DND-41 (cell line): ENCODE data around the gene MATN3.

Source experiments
- ATAC-seq: fragments of 200-7000 bp; cut with Tn5 transposase; 3 replicates; pipeline ENCODE4 v1.9.1; 2021; ENCODE audit warnings: low read depth; ENCODE audit not compliant: insufficient read depth
- DNase-seq: peaks from one replicate; pipeline ENCODE4 v3.0.0-alpha.2; 2020
- H2AFZ ChIP-seq: 2 replicates; pipeline ENCODE4 v1.6.0; 2012; ENCODE audit warnings: low read depth, low read length
- H3K27ac ChIP-seq: 2 replicates; pipeline ENCODE4 v1.5.1; 2012; ENCODE audit warnings: low read length, inconsistent platforms
- H3K27me3 ChIP-seq: fragments of 200-600 bp; sonication (generic); 2 replicates; pipeline ENCODE4 v1.6.0; 2012; ENCODE audit warnings: low read length, mild to moderate bottlenecking, inconsistent platforms; ENCODE audit not compliant: insufficient read depth, poor library complexity
- H3K36me3 ChIP-seq: 2 replicates; pipeline ENCODE4 v1.5.1; 2012; ENCODE audit warnings: low read length, inconsistent platforms; ENCODE audit not compliant: insufficient read depth
- H3K4me1 ChIP-seq: 2 replicates; pipeline ENCODE4 v1.5.1; 2012; ENCODE audit warnings: mild to moderate bottlenecking, low read length; ENCODE audit not compliant: insufficient read depth
- H3K4me2 ChIP-seq: 2 replicates; pipeline ENCODE4 v1.6.0; 2012; ENCODE audit warnings: mild to moderate bottlenecking, moderate library complexity, low read length, inconsistent platforms; ENCODE audit not compliant: insufficient read depth
- H3K4me3 ChIP-seq, 2 experiments: fragments of 200-600 bp in 1 of 2; shearing (Covaris generic) in 1 of 2; 2 replicates each; pipeline ENCODE4 v1.5.1; 2012 to 2016; ENCODE audit warnings: inconsistent platforms in 2 of 2, low read length in 2 of 2, mild to moderate bottlenecking in 2 of 2, low read depth in 1 of 2, moderate library complexity in 1 of 2
- H3K79me2 ChIP-seq: 2 replicates; pipeline ENCODE4 v1.6.0; 2012; ENCODE audit warnings: low read length, inconsistent platforms; ENCODE audit not compliant: insufficient read depth
- H3K9ac ChIP-seq: 2 replicates; pipeline ENCODE4 v1.6.0; 2012; ENCODE audit warnings: low read depth, mild to moderate bottlenecking, inconsistent platforms, low read length, moderate library complexity
- H3K9me3 ChIP-seq: 2 replicates; pipeline ENCODE4 v1.5.1; 2012; ENCODE audit warnings: low read length, moderate library complexity, mild to moderate bottlenecking, inconsistent platforms; ENCODE audit not compliant: insufficient read depth, severe bottlenecking
- H4K20me1 ChIP-seq: 2 replicates; pipeline ENCODE4 v1.6.0; 2012; ENCODE audit warnings: low read length; ENCODE audit not compliant: insufficient read depth
- EZH2 ChIP-seq: IDR thresholded peaks from 3 replicates; pipeline ENCODE4 v1.6.1; 2012; ENCODE audit warnings: borderline replicate concordance, low read depth, mild to moderate bottlenecking, moderate library complexity, low read length, inconsistent platforms; ENCODE audit not compliant: severe bottlenecking
- TF ChIP-seq, protein P1 (sequence below): IDR thresholded peaks from 2 replicates; pipeline ENCODE4 v1.5.1; 2012; ENCODE audit warnings: borderline replicate concordance, low read length, moderate library complexity, mild to moderate bottlenecking; ENCODE audit not compliant: poor library complexity, severe bottlenecking; ENCODE audit errors: extremely low read depth

MATN3 gene

DNA sequence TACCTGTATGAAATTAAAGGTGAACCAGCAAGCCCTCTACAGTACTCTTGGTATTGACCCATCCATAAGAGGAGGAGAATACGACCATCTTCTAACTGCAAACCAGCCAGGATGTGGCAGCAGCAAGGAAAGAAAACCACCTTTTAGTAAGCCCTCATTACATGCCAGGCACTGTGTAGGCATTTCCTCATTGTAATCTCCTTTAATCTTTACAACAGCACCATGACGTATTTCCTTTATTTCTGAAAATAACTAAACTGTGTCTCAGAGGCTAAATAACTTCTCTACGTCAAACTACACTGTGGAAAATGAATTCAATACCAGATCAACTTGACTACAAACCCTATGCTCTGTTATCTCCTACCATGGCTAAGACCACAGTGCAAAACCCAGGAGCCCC, 40.8 kb downstream of the MATN3 start:
- H3K27ac ChIP-seq, result no peak overlapping the region
- no peaks in the 10 kb centered on the region for H3K36me3 ChIP-seq
- ATAC-seq (no peak), DNase-seq (no peak)
- no peak overlapping the region for H3K9ac ChIP-seq
- no peaks in the 10 kb centered on the region for H3K9me3 ChIP-seq
- no peaks in the 10 kb centered on the region for H3K4me1 ChIP-seq
- H3K27me3 ChIP-seq, result no peaks in the 10 kb centered on the region
- no peak overlapping the region for H3K4me3 ChIP-seq
- H2AFZ ChIP-seq, result no peak overlapping the region
- no peaks in the 10 kb centered on the region for H4K20me1 ChIP-seq
- no peaks in the 10 kb centered on the region for H3K79me2 ChIP-seq
- no peak overlapping the region for H3K4me2 ChIP-seq
- TF ChIP-seq EZH2, result no peak
- TF ChIP-seq, protein P1, sequence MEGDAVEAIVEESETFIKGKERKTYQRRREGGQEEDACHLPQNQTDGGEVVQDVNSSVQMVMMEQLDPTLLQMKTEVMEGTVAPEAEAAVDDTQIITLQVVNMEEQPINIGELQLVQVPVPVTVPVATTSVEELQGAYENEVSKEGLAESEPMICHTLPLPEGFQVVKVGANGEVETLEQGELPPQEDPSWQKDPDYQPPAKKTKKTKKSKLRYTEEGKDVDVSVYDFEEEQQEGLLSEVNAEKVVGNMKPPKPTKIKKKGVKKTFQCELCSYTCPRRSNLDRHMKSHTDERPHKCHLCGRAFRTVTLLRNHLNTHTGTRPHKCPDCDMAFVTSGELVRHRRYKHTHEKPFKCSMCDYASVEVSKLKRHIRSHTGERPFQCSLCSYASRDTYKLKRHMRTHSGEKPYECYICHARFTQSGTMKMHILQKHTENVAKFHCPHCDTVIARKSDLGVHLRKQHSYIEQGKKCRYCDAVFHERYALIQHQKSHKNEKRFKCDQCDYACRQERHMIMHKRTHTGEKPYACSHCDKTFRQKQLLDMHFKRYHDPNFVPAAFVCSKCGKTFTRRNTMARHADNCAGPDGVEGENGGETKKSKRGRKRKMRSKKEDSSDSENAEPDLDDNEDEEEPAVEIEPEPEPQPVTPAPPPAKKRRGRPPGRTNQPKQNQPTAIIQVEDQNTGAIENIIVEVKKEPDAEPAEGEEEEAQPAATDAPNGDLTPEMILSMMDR, result no peak

DNA sequence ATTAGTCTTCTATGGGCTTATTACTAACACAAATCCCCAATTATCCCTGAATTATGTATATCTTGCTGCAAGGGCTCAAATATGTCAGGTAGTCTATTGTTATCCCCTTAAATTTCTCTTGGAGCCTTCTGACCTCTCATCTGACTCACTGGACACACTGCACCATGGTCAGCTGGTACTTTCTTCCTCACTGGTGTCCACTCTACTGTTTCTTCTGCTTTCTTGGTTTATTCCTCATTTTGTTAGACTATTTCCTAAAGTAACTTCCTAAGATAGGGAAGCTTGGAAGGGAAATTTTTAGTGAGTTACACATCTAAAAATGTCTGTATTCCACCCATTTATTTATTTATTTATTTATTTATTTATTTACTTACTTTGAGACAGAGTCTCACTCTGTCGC, 49.1 kb downstream of the MATN3 start:
- Histone ChIP-seq H3K4me3 (no peak overlapping the region), H3K9ac (no peak overlapping the region), H2AFZ (no peak overlapping the region), H4K20me1 (no peaks in the 10 kb centered on the region), H3K79me2 (no peaks in the 10 kb centered on the region), H3K4me2 (no peak overlapping the region), H3K27ac (no peak overlapping the region), H3K4me1 (no peaks in the 10 kb centered on the region), H3K27me3 (peaks cover 16% of the 10 kb centered on the region), H3K36me3 (no peaks in the 10 kb centered on the region), H3K9me3 (no peaks in the 10 kb centered on the region)
- no peak for ATAC-seq
- TF ChIP-seq, protein P1, result no peak
- TF ChIP-seq EZH2, result no peak
- no peak for DNase-seq

DNA sequence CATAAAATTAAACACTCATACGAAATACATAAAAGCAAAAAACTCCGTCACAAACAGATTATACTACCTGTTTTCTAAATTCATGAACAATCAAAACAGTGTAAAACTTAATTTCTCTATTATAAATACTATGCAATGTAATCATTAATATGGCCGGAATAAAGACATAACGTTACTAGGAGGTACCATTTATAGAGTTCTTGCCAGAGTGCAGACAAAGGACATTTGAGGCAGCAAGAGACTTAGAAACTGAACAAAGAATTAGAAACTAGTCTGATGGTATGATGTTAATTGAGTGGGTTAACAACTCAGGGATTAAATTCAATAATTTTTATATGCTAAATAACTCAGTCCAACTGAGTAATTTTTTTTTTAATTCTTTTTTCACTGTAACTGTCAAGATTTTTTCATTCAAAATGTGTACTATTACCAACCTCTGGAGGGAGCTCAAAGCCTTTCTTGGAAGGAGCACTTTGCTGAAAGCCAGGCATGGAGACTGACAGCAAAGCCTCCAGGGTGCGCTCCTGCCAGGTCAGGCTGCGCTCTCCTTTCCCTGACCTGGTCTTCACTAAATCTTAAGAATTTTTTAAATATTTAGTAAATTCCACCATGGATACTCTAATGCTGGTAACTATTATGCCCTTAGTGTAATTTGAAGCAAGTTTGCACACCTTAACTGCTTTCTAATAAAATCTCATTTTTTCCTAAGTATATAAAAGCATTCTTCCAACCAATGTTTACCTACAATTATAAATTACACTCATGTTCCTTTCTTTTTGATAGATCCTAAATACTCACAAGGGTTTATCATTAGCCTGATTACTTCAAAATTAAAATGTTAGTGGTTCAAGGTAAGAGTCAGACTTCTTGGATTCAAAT, 56.7 kb downstream of the MATN3 start:
- no peak overlapping the region for H3K27ac ChIP-seq
- H3K9ac ChIP-seq, result no peak overlapping the region
- peaks cover 6% of the 10 kb centered on the region for H3K27me3 ChIP-seq
- no peaks in the 10 kb centered on the region for H3K9me3 ChIP-seq
- H3K4me3 ChIP-seq, result no peak overlapping the region
- ATAC-seq (peak; percentile 83), DNase-seq (peak; percentile 47)
- no peaks in the 10 kb centered on the region for H4K20me1 ChIP-seq
- TF ChIP-seq EZH2, result no peak
- TF ChIP-seq, protein P1, result peak; percentile 73
- H2AFZ ChIP-seq, result no peak overlapping the region
- H3K4me2 ChIP-seq, result no peak overlapping the region
- H3K36me3 ChIP-seq, result no peaks in the 10 kb centered on the region
- no peaks in the 10 kb centered on the region for H3K4me1 ChIP-seq
- no peaks in the 10 kb centered on the region for H3K79me2 ChIP-seq
